ENCODE results near the gene SPAG9. TPM values are rescaled to one million over a fixed set of nuclear protein-coding genes. Genes with fewer than 3 reads are reported as not detected.

SPAG9 gene
- total and polyA plus RNA-seq, 2 donors (not counting 1 experiment from before 2014, with no cell fraction given): 8.6 to 64.1 TPM

- intact Hi-C loops (cut with micrococcal nuclease): no loop called here
- ATAC-seq (ENCODE audit: low read depth) (no peak), DNase-seq (no peak)
- no peak overlapping the region for H2AFZ ChIP-seq (ENCODE audit: insufficient read depth, low read depth, low read length, poor library complexity, severe bottlenecking)
- H3K4me3 ChIP-seq (ENCODE audit: control extremely low read depth in 1 of 5, extremely low read depth in 1 of 5, insufficient read depth in 1 of 5, low read depth in 2 of 5, low read length in 4 of 5): no peak overlapping the region
- H3K4me3 Mint-ChIP-seq: no peak overlapping the region
- H3K4me1 Mint-ChIP-seq: peaks cover 10% of the 10 kb centered on the region
- no peaks in the 10 kb centered on the region for H3K79me2 ChIP-seq (ENCODE audit: control insufficient read depth, insufficient read depth, low read length)
- ChIA-PET CTCF (interaction anchor here (0.8 to 13.9 kb wide), 8 partner anchors 8 to 163 kb away, joined by 3 to 400 read pairs (median 4); partner anchors contain the start of gene TOB1), POLR2A (interaction anchor here (4.1 kb wide), 1 partner anchor 83 kb away, joined by 18 read pairs; the partner anchor contains the start of gene TOB1)
- H3K27ac ChIP-seq (ENCODE audit: low read length in 2 of 2): no peak overlapping the region
- H3K27ac Mint-ChIP-seq: no peak overlapping the region
- H3K9me3 ChIP-seq (ENCODE audit: control extremely low read depth in 1 of 3, control insufficient read depth in 2 of 3, insufficient read depth in 1 of 3, low read length in 2 of 3): no peaks in the 10 kb centered on the region
- TF ChIP-seq CTCF (IDR thresholded peaks at IDR 0.05) (no peak), EZH2 (IDR thresholded peaks at IDR 0.05; ENCODE audit: borderline replicate concordance, insufficient read depth, low read depth, low read length, poor library complexity, severe bottlenecking) (no peak)
- no peak overlapping the region for H3K4me2 ChIP-seq (replicated peaks; ENCODE audit: low read depth, low read length, poor library complexity, severe bottlenecking)
- H3K9me3 Mint-ChIP-seq (ENCODE audit: insufficient read depth): no peaks in the 10 kb centered on the region
- no peak overlapping the region for H3K9ac ChIP-seq (ENCODE audit: low read length)
- WGBS (ENCODE audit: insufficient coverage): 95% methylated on average over 19 of the region's 21 CpGs
- H3K27me3 ChIP-seq (replicated peaks in 1 of 4; ENCODE audit: control extremely low read depth in 1 of 4, control insufficient read depth in 3 of 4, insufficient read depth in 4 of 4, low read length in 3 of 4): peaks cover 0 to 11% (median 1%) of the 10 kb centered on the region in 4 experiments
- H3K36me3 ChIP-seq (replicated peaks in 1 of 2; ENCODE audit: control extremely low read depth in 1 of 2, control insufficient read depth in 1 of 2, extremely low read depth in 1 of 2, insufficient read depth in 2 of 2, low read length in 1 of 2): no peaks in the 10 kb centered on the region
- H4K20me1 ChIP-seq (ENCODE audit: control insufficient read depth, insufficient read depth, low read length, poor library complexity, severe bottlenecking): no peaks in the 10 kb centered on the region
- H3K4me1 ChIP-seq (ENCODE audit: control insufficient read depth in 2 of 2, insufficient read depth in 2 of 2, low read length in 2 of 2): peaks cover 10 to 17% of the 10 kb centered on the region in 2 donors
- peaks cover 9% of the 10 kb centered on the region for H3K27me3 Mint-ChIP-seq
Measured at GRCh38 chr17:50949128-50949988, 171.3 kb downstream of the SPAG9 start.

DNA sequence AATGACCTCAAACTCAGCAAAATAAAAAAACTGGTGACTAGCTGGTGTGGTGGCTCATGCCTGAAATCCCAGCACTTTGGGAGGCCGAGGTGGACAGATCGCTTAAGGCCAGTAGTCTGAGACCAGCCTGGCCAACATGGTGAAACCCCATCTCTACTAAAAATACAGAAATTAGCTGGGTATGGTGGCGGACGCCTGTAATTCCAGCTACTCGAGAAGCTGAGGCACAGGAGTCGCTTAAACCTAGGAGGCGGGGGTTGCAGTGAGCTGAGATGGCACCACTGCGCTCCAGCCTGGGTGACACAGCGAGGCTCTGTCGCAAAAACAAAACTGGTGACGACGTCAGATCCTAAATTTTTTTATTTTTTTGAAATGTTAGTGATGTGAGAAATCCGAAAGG is 172.0 kb downstream of the SPAG9 start:
- peaks cover 13% of the 10 kb centered on the region for H3K4me1 Mint-ChIP-seq
- TF ChIP-seq EZH2 (IDR thresholded peaks at IDR 0.05; ENCODE audit: borderline replicate concordance, insufficient read depth, low read depth, low read length, poor library complexity, severe bottlenecking): no peak
- TF ChIP-seq CTCF (IDR thresholded peaks at IDR 0.05): no peak
- H3K27ac Mint-ChIP-seq: no peak overlapping the region

More for the DNA sequence above, 172.0 kb downstream of the SPAG9 start:
- no peak for DNase-seq
- no peak overlapping the region for H3K4me2 ChIP-seq (replicated peaks; ENCODE audit: low read depth, low read length, poor library complexity, severe bottlenecking)
- no peak overlapping the region for H3K9ac ChIP-seq (ENCODE audit: low read length)
- ATAC-seq (ENCODE audit: low read depth): no peak
- H2AFZ ChIP-seq (ENCODE audit: insufficient read depth, low read depth, low read length, poor library complexity, severe bottlenecking): no peak overlapping the region
- H3K9me3 ChIP-seq (ENCODE audit: control extremely low read depth in 1 of 3, control insufficient read depth in 2 of 3, insufficient read depth in 1 of 3, low read length in 2 of 3): no peaks in the 10 kb centered on the region
- H3K9me3 Mint-ChIP-seq (ENCODE audit: insufficient read depth): no peaks in the 10 kb centered on the region
- no peak overlapping the region for H3K4me3 Mint-ChIP-seq
- no peak overlapping the region for H3K4me3 ChIP-seq (ENCODE audit: control extremely low read depth in 1 of 5, extremely low read depth in 1 of 5, insufficient read depth in 1 of 5, low read depth in 2 of 5, low read length in 4 of 5)
- H3K4me1 ChIP-seq (ENCODE audit: control insufficient read depth in 2 of 2, insufficient read depth in 2 of 2, low read length in 2 of 2): peaks cover 15 to 23% of the 10 kb centered on the region in 2 donors
- no peak overlapping the region for H3K27ac ChIP-seq (ENCODE audit: low read length in 2 of 2)
- H3K36me3 ChIP-seq (replicated peaks in 1 of 2; ENCODE audit: control extremely low read depth in 1 of 2, control insufficient read depth in 1 of 2, extremely low read depth in 1 of 2, insufficient read depth in 2 of 2, low read length in 1 of 2): no peaks in the 10 kb centered on the region
- 97% methylated on average over 11 of the region's 13 CpGs for WGBS (ENCODE audit: insufficient coverage)
- intact Hi-C loops (cut with micrococcal nuclease): no loop called here
- H3K27me3 ChIP-seq (replicated peaks in 1 of 4; ENCODE audit: control extremely low read depth in 1 of 4, control insufficient read depth in 3 of 4, insufficient read depth in 4 of 4, low read length in 3 of 4): peaks cover 0 to 17% (median 4%) of the 10 kb centered on the region in 4 experiments
- POLR2A ChIA-PET: interaction anchor here (4.1 kb wide), 1 partner anchor 83 kb away, joined by 18 read pairs; the partner anchor contains the start of gene TOB1
- CTCF ChIA-PET: interaction anchor here (1.1 to 13.9 kb wide), 4 partner anchors 8 to 97 kb away, joined by 3 to 400 read pairs (median 5); no protein-coding TSS in a partner anchor
- H3K27me3 Mint-ChIP-seq: peaks cover 12% of the 10 kb centered on the region
- H3K79me2 ChIP-seq (ENCODE audit: control insufficient read depth, insufficient read depth, low read length): no peaks in the 10 kb centered on the region
- no peaks in the 10 kb centered on the region for H4K20me1 ChIP-seq (ENCODE audit: control insufficient read depth, insufficient read depth, low read length, poor library complexity, severe bottlenecking)

Data from B cell (primary cell).